Measurements from ENCODE around the gene GP1BA.
A peak's percentile ranks its signal among the peaks of the same experiment; 100 is the strongest.

The GP1BA gene

GRCh38 chr17:4938688-4939545 is 6.8 kb downstream of the GP1BA start:
- DNase-seq: no peak

- no peak for DNase-seq
These were observed 7.4 kb downstream of the GP1BA start for GRCh38 chr17:4939546-4939795.

GRCh38 chr17:4939796-4940554 is 7.9 kb downstream of the GP1BA start, which contains the start of the genes RNF167 and SLC25A11:
Gene RNF167, plus strand, starts transcription at chr17:4940268. Its CDS starts 642 bp downstream, at chr17:4940910.
Gene SLC25A11, minus strand, starts transcription at chr17:4940046. Its CDS starts 136 bp downstream, at chr17:4939910.
- peak; percentile 71 for DNase-seq

GRCh38 chr17:4940555-4941318 is 8.7 kb downstream of the GP1BA start:
- DNase-seq: no peak

- DNase-seq: no peak
These were observed 9.2 kb downstream of the GP1BA start for GRCh38 chr17:4941319-4941610.

GRCh38 chr17:4942760-4943508 is 10.9 kb downstream of the GP1BA start:
- DNase-seq: no peak

GRCh38 chr17:4944163-4944553 is 12.1 kb downstream of the GP1BA start:
- DNase-seq: no peak

GRCh38 chr17:4944554-4945175 is 12.6 kb downstream of the GP1BA start:
- DNase-seq: no peak

GRCh38 chr17:4945176-4945943 is 13.3 kb downstream of the GP1BA start:
- DNase-seq: no peak

GRCh38 chr17:4945944-4946280 is 13.8 kb downstream of the GP1BA start:
- DNase-seq: no peak

GRCh38 chr17:4946312-4946976 is 14.4 kb downstream of the GP1BA start:
- DNase-seq: no peak

- DNase-seq: no peak
These were observed 14.9 kb downstream of the GP1BA start for GRCh38 chr17:4947010-4947410.

GRCh38 chr17:4947411-4948165 is 15.5 kb downstream of the GP1BA start:
- no peak for DNase-seq

- DNase-seq: peak; percentile 77
These were observed 16.3 kb downstream of the GP1BA start, which contains the start of gene PFN1 for GRCh38 chr17:4948166-4948930. Gene PFN1, minus strand, starts transcription at chr17:4948530. Its CDS starts 136 bp downstream, at chr17:4948394.

GRCh38 chr17:4948931-4949320 is 16.8 kb downstream of the GP1BA start:
- DNase-seq: peak; percentile 68

GRCh38 chr17:4949321-4950074 is 17.4 kb downstream of the GP1BA start:
- no peak for DNase-seq

- no peak for DNase-seq
These were observed 18.1 kb downstream of the GP1BA start for GRCh38 chr17:4950075-4950745.

- DNase-seq: no peak
These were observed 18.7 kb downstream of the GP1BA start, which contains the start of gene ENO3 for GRCh38 chr17:4950746-4951204. Gene ENO3, plus strand, starts transcription at chr17:4951119. Its CDS starts 711 bp downstream, at chr17:4951830.

Measured in KG1 (cell line).